Spinal cord (tissue), 10 donors: ENCODE data around the gene KLRK1. TPM values are rescaled to one million over a fixed set of nuclear protein-coding genes. Genes with fewer than 3 reads are reported as not detected.
"Not testable (repeated sequence)": the region's sequence is repeated elsewhere in the genome, so short reads cannot be mapped to it uniquely, and the experiment has no call there.

ENCODE experiments used
- DNase-seq, 6 donors: peaks; one replicate each; pipeline versions ENCODE4 v3.0.0 to v3.0.0-alpha.2; 2013 to 2015; ENCODE audit warnings: low spot score in 6 of 6, low read depth in 4 of 6
- H3K27ac ChIP-seq: one replicate; pipeline ENCODE4 v1.5.1; 2013; ENCODE audit warnings: low read depth, low read length, control low read depth
- H3K27me3 ChIP-seq: one replicate; pipeline ENCODE4 v1.6.1; 2013; ENCODE audit warnings: low read length; ENCODE audit not compliant: control insufficient read depth, insufficient read depth
- H3K36me3 ChIP-seq: one replicate; pipeline ENCODE4 v1.6.1; 2013; ENCODE audit warnings: low read length; ENCODE audit not compliant: control insufficient read depth, insufficient read depth
- H3K4me1 ChIP-seq: one replicate; pipeline ENCODE4 v1.6.1; 2013; ENCODE audit warnings: low read length; ENCODE audit not compliant: control insufficient read depth, insufficient read depth
- H3K4me3 ChIP-seq: one replicate; pipeline ENCODE4 v1.5.1; 2013; ENCODE audit warnings: low read depth, low read length, control low read depth
- H3K9me3 ChIP-seq: one replicate; pipeline ENCODE4 v1.6.1; 2013; ENCODE audit warnings: low read length; ENCODE audit not compliant: control insufficient read depth, insufficient read depth
- WGBS: methylation state at CpG from one replicate; pipeline ENCODE4 v1.1.5; 2013; ENCODE audit warnings: missing lambda C conversion rate; ENCODE audit not compliant: insufficient coverage; 5-methylcytosine and 5-hydroxymethylcytosine counted together
- polyA plus RNA-seq, 2 donors: library from polyadenylated mRNA; unstranded; fragments of 120-200 nt; gene quantifications; one replicate each; pipeline ENCODE4 v1.2.1, GENCODE V29; 2013; ENCODE audit not compliant: insufficient read length in 2 of 2
- total RNA-seq, 2 donors: library from RNA; depleted of rRNA in 1 of 2; stranded (reverse); fragments of 120-200 nt in 1 of 2; fragments of >200 nt in 1 of 2; gene quantifications; one replicate each; pipeline versions ENCODE4 v1.2.3 to v1.2.4, GENCODE V29; 2013 to 2014
- donor health status: healthy.

KLRK1 gene
- total and polyA plus RNA-seq, 4 donors: 2.1 to 10.1 (median 4.7) TPM

- DNase-seq: no peak
- H3K27ac ChIP-seq: no peak overlapping the region
- no peaks in the 10 kb centered on the region for H3K27me3 ChIP-seq
- H3K36me3 ChIP-seq: no peaks in the 10 kb centered on the region
- H3K4me1 ChIP-seq: no peaks in the 10 kb centered on the region
- 100% methylated on average over 3 of the region's 4 CpGs for WGBS
- H3K9me3 ChIP-seq: no peaks in the 10 kb centered on the region
- no peak overlapping the region for H3K4me3 ChIP-seq
Observed at GRCh38 chr12:10406725-10407124, 16.9 kb upstream of the KLRK1 start.

- Histone ChIP-seq H3K27ac (no peak overlapping the region), H3K27me3 (no peaks in the 10 kb centered on the region), H3K4me1 (no peaks in the 10 kb centered on the region), H3K4me3 (no peak overlapping the region), H3K36me3 (no peaks in the 10 kb centered on the region), H3K9me3 (no peaks in the 10 kb centered on the region)
- 86% methylated on average over 1 of the region's 5 CpGs for WGBS
- no peak for DNase-seq
Observed at GRCh38 chr12:10405294-10405693, 15.5 kb upstream of the KLRK1 start.

DNA sequence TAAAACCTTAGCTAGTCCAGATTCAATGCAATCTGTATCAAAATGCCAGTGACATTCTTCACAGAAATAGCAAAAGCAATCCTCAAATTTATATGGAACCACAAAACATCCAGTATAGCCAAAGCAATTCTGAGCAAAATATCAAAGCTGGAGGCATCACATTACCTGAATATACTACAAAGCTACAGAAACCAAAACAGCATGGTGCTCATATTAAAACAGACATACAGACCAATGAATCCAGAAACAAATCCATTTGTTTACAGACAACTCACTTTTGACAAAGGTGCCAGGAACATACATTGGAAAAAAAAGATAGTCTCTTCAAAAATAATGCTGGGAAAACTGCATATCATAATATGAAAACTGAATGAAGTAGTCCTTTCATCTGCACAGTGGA is 15.0 kb upstream of the KLRK1 start:
- Histone ChIP-seq H3K27me3 (no peaks in the 10 kb centered on the region), H3K4me3 (no peak overlapping the region), H3K36me3 (no peaks in the 10 kb centered on the region), H3K27ac (no peak overlapping the region), H3K4me1 (no peaks in the 10 kb centered on the region), H3K9me3 (no peaks in the 10 kb centered on the region)
- DNase-seq: no peak

DNA sequence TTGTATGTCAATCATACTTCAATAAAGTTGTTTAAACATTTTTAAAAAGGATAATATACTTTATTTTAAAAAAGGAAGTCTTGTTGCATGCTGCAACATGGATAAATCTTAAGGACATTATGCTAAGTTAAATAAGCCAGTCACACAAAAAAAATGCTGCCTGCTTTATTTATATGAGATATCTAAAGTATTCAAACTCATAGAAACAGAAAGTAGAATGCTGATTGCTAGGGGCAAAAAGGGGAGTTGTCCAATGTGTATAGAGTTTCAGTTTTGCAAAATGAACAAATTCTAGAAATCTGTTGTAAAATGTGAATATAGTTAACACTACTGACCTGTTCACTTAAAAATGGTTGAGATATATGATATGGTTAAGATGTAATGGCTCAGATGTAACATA is 11.0 kb upstream of the KLRK1 start:
- DNase-seq: no peak
- Histone ChIP-seq H3K4me3 (no peak overlapping the region), H3K27ac (no peak overlapping the region), H3K9me3 (no peaks in the 10 kb centered on the region), H3K4me1 (no peaks in the 10 kb centered on the region), H3K36me3 (no peaks in the 10 kb centered on the region), H3K27me3 (no peaks in the 10 kb centered on the region)

GRCh38 chr12:10398168-10398567 is 8.3 kb upstream of the KLRK1 start:
- no peak overlapping the region for H3K27ac ChIP-seq
- no CpG with 5 or more reads among the region's 2 CpGs for WGBS
- DNase-seq: no peak
- no peak overlapping the region for H3K4me3 ChIP-seq
- H3K9me3 ChIP-seq: no peaks in the 10 kb centered on the region
- H3K4me1 ChIP-seq: no peaks in the 10 kb centered on the region
- H3K27me3 ChIP-seq: no peaks in the 10 kb centered on the region
- no peaks in the 10 kb centered on the region for H3K36me3 ChIP-seq

DNA sequence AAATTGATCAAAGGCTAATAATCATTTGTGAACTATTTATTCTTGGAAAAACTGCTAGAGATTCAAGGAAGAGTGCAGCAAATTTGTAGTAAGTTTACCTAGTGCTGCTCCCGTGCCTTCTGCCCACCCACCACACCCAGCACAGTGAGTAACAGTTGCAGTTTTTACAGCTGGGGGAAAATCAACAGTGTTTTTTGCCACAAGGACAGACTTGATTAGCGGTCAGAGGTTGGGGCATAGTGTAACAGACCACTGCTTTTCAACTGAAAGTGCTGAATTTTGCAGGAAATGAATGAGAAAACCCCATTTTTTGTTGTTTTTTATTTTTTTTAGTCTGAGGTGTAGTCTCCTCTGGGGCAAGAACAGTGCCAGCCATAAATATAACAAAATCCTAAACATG is 7.5 kb upstream of the KLRK1 start:
- no peak for DNase-seq
- no peaks in the 10 kb centered on the region for H3K9me3 ChIP-seq
- H3K27ac ChIP-seq: no peak overlapping the region
- no peaks in the 10 kb centered on the region for H3K27me3 ChIP-seq
- no peak overlapping the region for H3K4me3 ChIP-seq
- no peaks in the 10 kb centered on the region for H3K4me1 ChIP-seq
- 100% methylated on average over 1 of the region's 2 CpGs for WGBS
- H3K36me3 ChIP-seq: no peaks in the 10 kb centered on the region

DNA sequence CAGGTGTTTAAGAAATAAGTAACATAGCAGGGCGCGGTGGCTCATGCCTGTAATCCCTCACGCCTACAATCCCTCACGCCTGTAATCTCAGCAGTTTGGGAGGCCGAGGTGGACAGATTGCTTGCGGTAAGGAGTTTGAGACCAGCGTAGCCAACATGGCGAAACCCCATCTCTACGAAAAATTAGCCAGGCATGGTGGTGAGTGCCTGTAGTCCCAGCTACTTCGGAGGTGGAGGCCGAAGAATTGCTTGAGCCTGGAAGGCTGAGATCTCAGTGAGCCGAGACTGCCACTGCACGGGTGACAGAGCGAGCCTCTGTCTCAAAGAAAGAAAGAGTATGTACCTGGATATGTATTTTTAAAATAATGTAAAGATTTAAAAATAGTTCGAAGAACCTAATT is 6.3 kb upstream of the KLRK1 start:
- WGBS: 89% methylated on average over 6 of the region's 15 CpGs
- peak overlapping the region; percentile 41 for H3K27ac ChIP-seq
- not testable (repeated sequence) for H3K9me3 ChIP-seq, H3K4me1 ChIP-seq, H3K27me3 ChIP-seq, H3K4me3 ChIP-seq, DNase-seq, H3K36me3 ChIP-seq

- DNase-seq: peak in 1 of 6 donors; percentile 82
- H3K4me3 ChIP-seq: no peak overlapping the region
- H3K27me3 ChIP-seq: no peaks in the 10 kb centered on the region
- H3K27ac ChIP-seq: peak overlapping the region; percentile 41
- no peaks in the 10 kb centered on the region for H3K4me1 ChIP-seq
- H3K9me3 ChIP-seq: no peaks in the 10 kb centered on the region
- 24% methylated on average over 4 of the region's 6 CpGs for WGBS
- no peaks in the 10 kb centered on the region for H3K36me3 ChIP-seq
Observed at GRCh38 chr12:10395390-10395998, 5.7 kb upstream of the KLRK1 start.

GRCh38 chr12:10394531-10395152 is 4.8 kb upstream of the KLRK1 start:
- not testable (repeated sequence) for DNase-seq, H3K27ac ChIP-seq, H3K4me3 ChIP-seq, H3K27me3 ChIP-seq, H3K36me3 ChIP-seq, H3K4me1 ChIP-seq, H3K9me3 ChIP-seq
- 92% methylated on average over 1 of the region's 11 CpGs for WGBS

GRCh38 chr12:10393291-10393690 is 3.5 kb upstream of the KLRK1 start:
- H3K4me3 ChIP-seq: no peak overlapping the region
- no peaks in the 10 kb centered on the region for H3K36me3 ChIP-seq
- H3K27me3 ChIP-seq: no peaks in the 10 kb centered on the region
- H3K4me1 ChIP-seq: no peaks in the 10 kb centered on the region
- WGBS: no CpG with 5 or more reads among the region's 3 CpGs
- DNase-seq: no peak
- H3K9me3 ChIP-seq: no peaks in the 10 kb centered on the region
- H3K27ac ChIP-seq: no peak overlapping the region
